ENCODE results near the gene APLP2.
"Not testable (repeated sequence)": the region's sequence is repeated elsewhere in the genome, so short reads cannot be mapped to it uniquely, and the experiment has no call there.

The APLP2 gene

GRCh38 chr11:130189492-130190210, 120.0 kb downstream of the APLP2 start:
- no peak for DNase-seq (ENCODE audit: low spot score in 2 of 2)
- H3K36me3 ChIP-seq (replicated peaks): no peaks in the 10 kb centered on the region
- no peaks in the 10 kb centered on the region for H3K4me1 ChIP-seq
- no peak overlapping the region for H3K4me3 ChIP-seq
- H3K9me3 ChIP-seq: no peaks in the 10 kb centered on the region
- in situ Hi-C loops (cut with MboI; ENCODE audit: low sequenced_read_pairs): no loop called here
- H3K27me3 ChIP-seq (ENCODE audit: low read depth): no peaks in the 10 kb centered on the region

- in situ Hi-C loops (cut with MboI; ENCODE audit: low sequenced_read_pairs): no loop called here
- no peak for DNase-seq (ENCODE audit: low spot score in 2 of 2)
- H3K4me3 ChIP-seq: no peak overlapping the region
- no peaks in the 10 kb centered on the region for H3K36me3 ChIP-seq (replicated peaks)
- H3K27me3 ChIP-seq (ENCODE audit: low read depth): no peaks in the 10 kb centered on the region
- H3K9me3 ChIP-seq: no peaks in the 10 kb centered on the region
- no peaks in the 10 kb centered on the region for H3K4me1 ChIP-seq
These were observed 120.7 kb downstream of the APLP2 start for GRCh38 chr11:130190371-130190881.

- DNase-seq (ENCODE audit: low spot score in 2 of 2): no peak
- H3K4me3 ChIP-seq: no peak overlapping the region
- no peaks in the 10 kb centered on the region for H3K36me3 ChIP-seq (replicated peaks)
- no peaks in the 10 kb centered on the region for H3K4me1 ChIP-seq
- no peaks in the 10 kb centered on the region for H3K9me3 ChIP-seq
- H3K27me3 ChIP-seq (ENCODE audit: low read depth): no peaks in the 10 kb centered on the region
- in situ Hi-C loops (cut with MboI; ENCODE audit: low sequenced_read_pairs): no loop called here
These were observed 122.2 kb downstream of the APLP2 start for GRCh38 chr11:130191896-130192295.

GRCh38 chr11:130192845-130193267, 123.2 kb downstream of the APLP2 start:
- no peaks in the 10 kb centered on the region for H3K4me1 ChIP-seq
- in situ Hi-C loops (cut with MboI; ENCODE audit: low sequenced_read_pairs): no loop called here
- H3K36me3 ChIP-seq (replicated peaks): no peaks in the 10 kb centered on the region
- no peak for DNase-seq (ENCODE audit: low spot score in 2 of 2)
- H3K27me3 ChIP-seq (ENCODE audit: low read depth): no peaks in the 10 kb centered on the region
- H3K4me3 ChIP-seq: no peak overlapping the region
- H3K9me3 ChIP-seq: no peaks in the 10 kb centered on the region

- H3K36me3 ChIP-seq (replicated peaks); in situ Hi-C loops (cut with MboI; ENCODE audit: low sequenced_read_pairs); H3K9me3 ChIP-seq; DNase-seq (ENCODE audit: low spot score in 2 of 2); H3K4me3 ChIP-seq; H3K27me3 ChIP-seq (ENCODE audit: low read depth); H3K4me1 ChIP-seq: not testable (repeated sequence)
These were observed 123.9 kb downstream of the APLP2 start for GRCh38 chr11:130193551-130193950.
